Spinal cord (tissue), 10 donors: ENCODE results near the gene CLOCK. TPM values are rescaled to one million over a fixed set of nuclear protein-coding genes. Genes with fewer than 3 reads are reported as not detected.

Experiments used
- DNase-seq, 6 donors: peaks; one replicate each; pipeline versions ENCODE4 v3.0.0 to v3.0.0-alpha.2; 2013 to 2015; ENCODE audit warnings: low spot score in 6 of 6, low read depth in 4 of 6
- H3K27ac ChIP-seq: one replicate; pipeline ENCODE4 v1.5.1; 2013; ENCODE audit warnings: low read depth, low read length, control low read depth
- H3K27me3 ChIP-seq: one replicate; pipeline ENCODE4 v1.6.1; 2013; ENCODE audit warnings: low read length; ENCODE audit not compliant: control insufficient read depth, insufficient read depth
- H3K36me3 ChIP-seq: one replicate; pipeline ENCODE4 v1.6.1; 2013; ENCODE audit warnings: low read length; ENCODE audit not compliant: control insufficient read depth, insufficient read depth
- H3K4me1 ChIP-seq: one replicate; pipeline ENCODE4 v1.6.1; 2013; ENCODE audit warnings: low read length; ENCODE audit not compliant: control insufficient read depth, insufficient read depth
- H3K4me3 ChIP-seq: one replicate; pipeline ENCODE4 v1.5.1; 2013; ENCODE audit warnings: low read depth, low read length, control low read depth
- H3K9me3 ChIP-seq: one replicate; pipeline ENCODE4 v1.6.1; 2013; ENCODE audit warnings: low read length; ENCODE audit not compliant: control insufficient read depth, insufficient read depth
- WGBS: methylation state at CpG from one replicate; pipeline ENCODE4 v1.1.5; 2013; ENCODE audit warnings: missing lambda C conversion rate; ENCODE audit not compliant: insufficient coverage; 5-methylcytosine and 5-hydroxymethylcytosine counted together
- polyA plus RNA-seq, 2 donors: library from polyadenylated mRNA; unstranded; fragments of 120-200 nt; gene quantifications; one replicate each; pipeline ENCODE4 v1.2.1, GENCODE V29; 2013; ENCODE audit not compliant: insufficient read length in 2 of 2
- total RNA-seq, 2 donors: library from RNA; depleted of rRNA in 1 of 2; stranded (reverse); fragments of 120-200 nt in 1 of 2; fragments of >200 nt in 1 of 2; gene quantifications; one replicate each; pipeline versions ENCODE4 v1.2.3 to v1.2.4, GENCODE V29; 2013 to 2014
- donor health status: healthy.

The CLOCK gene
- total and polyA plus RNA-seq, 4 donors = 12.5 to 37.8 (median 22.2) TPM

GRCh38 chr4:55524844-55525571, 21.7 kb downstream of the CLOCK start:
- Histone ChIP-seq H3K27ac (no peak overlapping the region), H3K9me3 (no peaks in the 10 kb centered on the region), H3K27me3 (no peaks in the 10 kb centered on the region), H3K36me3 (no peaks in the 10 kb centered on the region), H3K4me1 (no peaks in the 10 kb centered on the region), H3K4me3 (no peak overlapping the region)
- no CpG with 5 or more reads among the region's 4 CpGs for WGBS
- DNase-seq = no peak

GRCh38 chr4:55518442-55518841, 28.3 kb downstream of the CLOCK start:
- no peak overlapping the region for H3K27ac ChIP-seq
- no peak overlapping the region for H3K4me3 ChIP-seq
- no peaks in the 10 kb centered on the region for H3K27me3 ChIP-seq
- H3K9me3 ChIP-seq = no peaks in the 10 kb centered on the region
- no peaks in the 10 kb centered on the region for H3K4me1 ChIP-seq
- H3K36me3 ChIP-seq = no peaks in the 10 kb centered on the region
- no peak for DNase-seq

- Histone ChIP-seq H3K36me3 (no peaks in the 10 kb centered on the region), H3K9me3 (no peaks in the 10 kb centered on the region), H3K4me3 (no peak overlapping the region), H3K27me3 (no peaks in the 10 kb centered on the region), H3K4me1 (no peaks in the 10 kb centered on the region), H3K27ac (no peak overlapping the region)
- WGBS = no CpG with 5 or more reads among the region's 2 CpGs
- DNase-seq = no peak
These were observed 29.0 kb downstream of the CLOCK start for GRCh38 chr4:55517526-55518229.

- Histone ChIP-seq H3K9me3 (no peaks in the 10 kb centered on the region), H3K27me3 (no peaks in the 10 kb centered on the region), H3K27ac (no peak overlapping the region), H3K36me3 (no peaks in the 10 kb centered on the region), H3K4me1 (no peaks in the 10 kb centered on the region), H3K4me3 (no peak overlapping the region)
- WGBS = no CpG with 5 or more reads among the region's 1 CpG
- DNase-seq = no peak
These were observed 33.7 kb downstream of the CLOCK start for GRCh38 chr4:55512922-55513571.

- Histone ChIP-seq H3K9me3 (no peaks in the 10 kb centered on the region), H3K27me3 (no peaks in the 10 kb centered on the region), H3K4me1 (no peaks in the 10 kb centered on the region), H3K4me3 (no peak overlapping the region), H3K36me3 (peaks cover 2% of the 10 kb centered on the region), H3K27ac (no peak overlapping the region)
- no peak for DNase-seq
- WGBS = no CpG with 5 or more reads among the region's 1 CpG
These were observed 34.6 kb downstream of the CLOCK start for GRCh38 chr4:55512077-55512476.

GRCh38 chr4:55510685-55511084, 36.0 kb downstream of the CLOCK start:
- Histone ChIP-seq H3K9me3 (no peaks in the 10 kb centered on the region), H3K27me3 (no peaks in the 10 kb centered on the region), H3K4me1 (no peaks in the 10 kb centered on the region), H3K36me3 (peaks cover 7% of the 10 kb centered on the region), H3K4me3 (no peak overlapping the region), H3K27ac (no peak overlapping the region)
- DNase-seq = no peak

GRCh38 chr4:55509266-55509665, 37.4 kb downstream of the CLOCK start:
- no peak for DNase-seq
- no peaks in the 10 kb centered on the region for H3K27me3 ChIP-seq
- no peaks in the 10 kb centered on the region for H3K4me1 ChIP-seq
- H3K27ac ChIP-seq = no peak overlapping the region
- no peaks in the 10 kb centered on the region for H3K9me3 ChIP-seq
- H3K36me3 ChIP-seq = peaks cover 12% of the 10 kb centered on the region
- no CpG with 5 or more reads among the region's 3 CpGs for WGBS
- no peak overlapping the region for H3K4me3 ChIP-seq

GRCh38 chr4:55507612-55508011, 39.1 kb downstream of the CLOCK start:
- H3K9me3 ChIP-seq = no peaks in the 10 kb centered on the region
- H3K27ac ChIP-seq = no peak overlapping the region

GRCh38 chr4:55503169-55503568, 43.5 kb downstream of the CLOCK start:
- H3K9me3 ChIP-seq = no peaks in the 10 kb centered on the region
- H3K27ac ChIP-seq = no peak overlapping the region
- DNase-seq = no peak
- peaks cover 12% of the 10 kb centered on the region for H3K36me3 ChIP-seq
- no peaks in the 10 kb centered on the region for H3K4me1 ChIP-seq
- WGBS = 100% methylated on average over 1 of the region's 2 CpGs
- H3K4me3 ChIP-seq = no peak overlapping the region
- H3K27me3 ChIP-seq = no peaks in the 10 kb centered on the region

More at GRCh38 chr4:55507612-55508011, 39.1 kb downstream of the CLOCK start:
- H3K36me3 ChIP-seq = peaks cover 12% of the 10 kb centered on the region
- H3K4me3 ChIP-seq = no peak overlapping the region
- no peaks in the 10 kb centered on the region for H3K27me3 ChIP-seq
- H3K4me1 ChIP-seq = no peaks in the 10 kb centered on the region
- no peak for DNase-seq
- WGBS = no CpG with 5 or more reads among the region's 1 CpG

GRCh38 chr4:55500072-55500471, 46.6 kb downstream of the CLOCK start:
- Histone ChIP-seq H3K4me3 (no peak overlapping the region), H3K27me3 (no peaks in the 10 kb centered on the region), H3K27ac (no peak overlapping the region), H3K9me3 (peaks cover 2% of the 10 kb centered on the region), H3K36me3 (no peaks in the 10 kb centered on the region), H3K4me1 (no peaks in the 10 kb centered on the region)
- WGBS = 71% methylated on average over 1 of the region's 2 CpGs
- no peak for DNase-seq
